Keratinocyte (primary cell): Measurements from ENCODE around the gene FAM110A.

Experiments
- EZH2 ChIP-seq: IDR thresholded peaks from one replicate; pipeline ENCODE4 v1.6.1; 2012; ENCODE audit warnings: inconsistent platforms, mild to moderate bottlenecking, low read length, moderate library complexity
- TF ChIP-seq, protein P1 (sequence below), 3 experiments: IDR thresholded peaks in 1 of 3; conservative IDR thresholded peaks in 1 of 3; optimal IDR thresholded peaks in 1 of 3; 2 replicates in 2 of 3; 3 replicates in 1 of 3; pipeline versions ENCODE3 to v1.5.1; 2011; ENCODE audit warnings: low read length in 3 of 3, mild to moderate bottlenecking in 3 of 3, moderate library complexity in 2 of 3, control low read depth in 1 of 3, inconsistent platforms in 1 of 3; ENCODE audit not compliant: insufficient read depth in 2 of 3; ENCODE audit errors: extremely low read depth in 1 of 3

DNA sequence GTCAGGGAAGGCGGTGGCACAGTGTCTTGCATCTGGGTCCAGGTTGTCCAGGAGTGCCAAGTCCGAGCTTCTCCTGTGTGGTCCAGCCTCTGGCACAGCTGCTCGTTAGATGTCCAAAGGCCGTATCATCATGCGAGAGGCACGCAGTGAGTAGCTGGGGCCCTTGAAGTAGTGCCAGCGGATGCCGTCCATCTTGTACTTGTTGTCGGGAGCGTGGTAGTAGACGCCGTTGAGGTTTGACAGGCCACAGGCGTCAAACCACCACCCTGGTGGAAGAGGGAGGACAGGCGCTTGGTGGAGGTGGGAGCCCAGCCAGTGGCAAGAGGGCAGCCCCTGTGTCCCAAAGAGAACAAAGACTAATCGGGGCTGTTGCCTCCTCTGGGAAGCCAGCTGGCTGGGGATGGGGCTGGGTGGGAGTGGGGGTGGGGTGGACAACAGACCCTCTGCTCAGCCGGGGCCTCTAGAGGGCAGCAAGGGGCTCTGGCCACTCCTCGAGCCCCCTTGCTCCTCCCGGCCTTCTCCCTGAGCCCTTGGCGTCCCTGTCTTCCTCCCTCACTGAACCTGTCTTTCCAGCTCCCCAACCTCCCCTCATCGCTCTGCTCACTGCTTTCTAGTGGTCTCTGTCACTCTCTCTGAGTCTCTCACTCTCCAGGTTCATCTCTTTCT is 39.5 kb downstream of the FAM110A start:
- TF ChIP-seq EZH2 = no peak
- TF ChIP-seq, protein P1, sequence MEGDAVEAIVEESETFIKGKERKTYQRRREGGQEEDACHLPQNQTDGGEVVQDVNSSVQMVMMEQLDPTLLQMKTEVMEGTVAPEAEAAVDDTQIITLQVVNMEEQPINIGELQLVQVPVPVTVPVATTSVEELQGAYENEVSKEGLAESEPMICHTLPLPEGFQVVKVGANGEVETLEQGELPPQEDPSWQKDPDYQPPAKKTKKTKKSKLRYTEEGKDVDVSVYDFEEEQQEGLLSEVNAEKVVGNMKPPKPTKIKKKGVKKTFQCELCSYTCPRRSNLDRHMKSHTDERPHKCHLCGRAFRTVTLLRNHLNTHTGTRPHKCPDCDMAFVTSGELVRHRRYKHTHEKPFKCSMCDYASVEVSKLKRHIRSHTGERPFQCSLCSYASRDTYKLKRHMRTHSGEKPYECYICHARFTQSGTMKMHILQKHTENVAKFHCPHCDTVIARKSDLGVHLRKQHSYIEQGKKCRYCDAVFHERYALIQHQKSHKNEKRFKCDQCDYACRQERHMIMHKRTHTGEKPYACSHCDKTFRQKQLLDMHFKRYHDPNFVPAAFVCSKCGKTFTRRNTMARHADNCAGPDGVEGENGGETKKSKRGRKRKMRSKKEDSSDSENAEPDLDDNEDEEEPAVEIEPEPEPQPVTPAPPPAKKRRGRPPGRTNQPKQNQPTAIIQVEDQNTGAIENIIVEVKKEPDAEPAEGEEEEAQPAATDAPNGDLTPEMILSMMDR (optimal IDR thresholded peaks at IDR 0.05 in 1 of 3, IDR thresholded peaks at IDR 0.05 in 1 of 3, conservative IDR thresholded peaks at IDR 0.05 in 1 of 3; ENCODE audit: extremely low read depth in 1 of 3, insufficient read depth in 2 of 3, low read length in 3 of 3) = peak in 1 of 3 experiments; percentile 12
